Adrenal gland (tissue), 12 donors: ENCODE data around the gene HMGCS2. TPM values are rescaled to one million over a fixed set of nuclear protein-coding genes. Genes with fewer than 3 reads are reported as not detected.

Source experiments
- DNase-seq, 7 donors: peaks; one replicate each; pipeline ENCODE4 v3.0.0-alpha.2; 2019 to 2020
- H3K27ac ChIP-seq, 5 donors: fragments of 200-600 bp; sonication (generic) in 4 of 5; 1 replicate in 3 of 5; 2 replicates in 2 of 5; pipeline versions ENCODE4 v1.5.1 to v1.8.0; 2016 to 2020; ENCODE audit warnings: mild to moderate bottlenecking in 1 of 5
- H3K27me3 ChIP-seq: fragments of 200-600 bp; 2 replicates; pipeline ENCODE4 v1.8.0; 2021
- H3K36me3 ChIP-seq, 2 donors: fragments of 200-600 bp; replicated peaks in 1 of 2; 1 replicate in 1 of 2; 2 replicates in 1 of 2; pipeline versions ENCODE4 v1.5.1 to v1.8.0; 2018 to 2022
- H3K4me1 ChIP-seq, 2 donors: fragments of 200-600 bp; replicated peaks in 1 of 2; 1 replicate in 1 of 2; 2 replicates in 1 of 2; pipeline versions ENCODE4 v1.5.1 to v1.8.0; 2018 to 2021
- H3K4me3 ChIP-seq, 4 donors: fragments of 200-600 bp; sonication (generic) in 3 of 4; one replicate each; pipeline ENCODE4 v1.5.1; 2016 to 2018
- H3K9me3 ChIP-seq, 3 donors: fragments of 200-600 bp; sonication (generic) in 1 of 3; replicated peaks in 1 of 3; 1 replicate in 2 of 3; 2 replicates in 1 of 3; pipeline versions ENCODE4 v1.5.1 to v1.8.0; 2016 to 2021
- POLR2A ChIP-seq, 2 donors: fragments of 450-650 bp; IDR thresholded peaks; one replicate each; pipeline ENCODE4 v1.6.1; 2017; ENCODE audit warnings: antibody characterized with exemption in 2 of 2, mild to moderate bottlenecking in 2 of 2, moderate library complexity in 1 of 2
- WGBS, 4 donors: extraction: QIAGEN DNeasy Blood & Tissue Kit in 2 of 4; methylation state at CpG; one replicate each; pipeline versions ENCODE4 v1.1.5 to v1.1.7; 2013 to 2017; 5-methylcytosine and 5-hydroxymethylcytosine counted together
- intact Hi-C, 2 donors: fragments of 100-400 bp; cut with DNase I; formaldehyde crosslinking; loops; one replicate each; pipeline versions ENCODE4 v1.14.1 to v1.15.0; 2022 to 2023
- polyA plus RNA-seq, 3 donors: library from polyadenylated mRNA; stranded (reverse); fragments of 200-250 nt in 2 of 3; fragments of 350-450 nt in 1 of 3; fragmentation: Illumina TruSeq in 1 of 3; extraction: RNeasy Lipid Tissue Mini Kit (QIAGEN cat#74804) in 1 of 3; gene quantifications; one replicate each; pipeline ENCODE4 v1.2.3, GENCODE V29; 2013 to 2014
- total RNA-seq, 9 donors: library from RNA; depleted of rRNA in 4 of 9; stranded (reverse); fragments of >200 nt in 4 of 9; fragments of 120-200 nt in 1 of 9; fragmentation: NEBNext Ultra II Directional in 1 of 9; extraction: Animal tissue kit (Norgen Biotek cat#: 25700) in 1 of 9; gene quantifications; one replicate each; pipeline versions ENCODE4 v1.1.0 to v1.2.4, GENCODE V29; 2013 to 2023
- TF ChIP-seq, protein P1 (sequence below), 6 experiments: fragments of 450-650 bp in 4 of 6; fragments of 200-600 bp in 2 of 6; sonication (generic) in 1 of 6; IDR thresholded peaks; 1 replicate in 5 of 6; 2 replicates in 1 of 6; pipeline versions ENCODE4 v1.5.1 to v1.8.0; 2016 to 2021; ENCODE audit warnings: antibody characterized with exemption in 6 of 6, mild to moderate bottlenecking in 2 of 6, moderate library complexity in 1 of 6
- donor health status: healthy with polysubstance abuse.
- donor health status: Bipolar disorder and iron deficiency.
- donor health status: DM: yes; HTN: yes; CAD: no.
- donor health status: DM: no; HTN: no; CAD: no.
- donor health status: DM: no; HTN: no; CAD: no.
- donor health status: DM: yes; HTN: yes; CAD: no.

The HMGCS2 gene
- total and polyA plus RNA-seq, 12 donors, result 0.30 to 0.68 (median 0.34) TPM; not detected in 5

DNA sequence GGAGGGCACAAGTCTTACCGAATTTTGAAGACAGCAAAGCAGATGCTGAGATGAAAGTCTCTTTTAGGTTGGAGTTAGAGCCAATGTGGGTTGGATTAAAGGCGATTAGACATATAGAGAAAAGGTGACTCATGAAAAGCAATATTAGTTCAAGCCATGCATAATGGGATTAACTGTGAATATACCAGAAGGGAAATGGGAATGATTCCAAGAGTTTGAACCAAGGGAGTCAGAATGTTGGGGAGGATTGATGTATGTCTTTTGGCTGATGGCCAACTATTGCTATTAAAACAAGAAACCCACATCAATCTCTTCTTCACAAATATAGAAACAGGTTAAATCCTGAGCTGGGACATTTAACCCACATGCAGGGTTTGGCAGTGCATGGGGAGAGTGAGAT lies 1.2 kb downstream of the HMGCS2 start:
- Histone ChIP-seq H3K27me3 (peaks cover 2% of the 10 kb centered on the region), H3K9me3 (no peaks in the 10 kb centered on the region), H3K4me3 (no peak overlapping the region), H3K36me3 (no peaks in the 10 kb centered on the region), H3K4me1 (no peaks in the 10 kb centered on the region), H3K27ac (no peak overlapping the region)
- intact Hi-C loops, result no loop called here
- TF ChIP-seq POLR2A (IDR thresholded peaks at IDR 0.05), result no peak
- TF ChIP-seq, protein P1, sequence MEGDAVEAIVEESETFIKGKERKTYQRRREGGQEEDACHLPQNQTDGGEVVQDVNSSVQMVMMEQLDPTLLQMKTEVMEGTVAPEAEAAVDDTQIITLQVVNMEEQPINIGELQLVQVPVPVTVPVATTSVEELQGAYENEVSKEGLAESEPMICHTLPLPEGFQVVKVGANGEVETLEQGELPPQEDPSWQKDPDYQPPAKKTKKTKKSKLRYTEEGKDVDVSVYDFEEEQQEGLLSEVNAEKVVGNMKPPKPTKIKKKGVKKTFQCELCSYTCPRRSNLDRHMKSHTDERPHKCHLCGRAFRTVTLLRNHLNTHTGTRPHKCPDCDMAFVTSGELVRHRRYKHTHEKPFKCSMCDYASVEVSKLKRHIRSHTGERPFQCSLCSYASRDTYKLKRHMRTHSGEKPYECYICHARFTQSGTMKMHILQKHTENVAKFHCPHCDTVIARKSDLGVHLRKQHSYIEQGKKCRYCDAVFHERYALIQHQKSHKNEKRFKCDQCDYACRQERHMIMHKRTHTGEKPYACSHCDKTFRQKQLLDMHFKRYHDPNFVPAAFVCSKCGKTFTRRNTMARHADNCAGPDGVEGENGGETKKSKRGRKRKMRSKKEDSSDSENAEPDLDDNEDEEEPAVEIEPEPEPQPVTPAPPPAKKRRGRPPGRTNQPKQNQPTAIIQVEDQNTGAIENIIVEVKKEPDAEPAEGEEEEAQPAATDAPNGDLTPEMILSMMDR (IDR thresholded peaks at IDR 0.05), result no peak
- WGBS, 4 donors, result 65 to 78% (median 74%) methylated on average over 2 of the region's 2 CpGs
- no peak for DNase-seq

DNA sequence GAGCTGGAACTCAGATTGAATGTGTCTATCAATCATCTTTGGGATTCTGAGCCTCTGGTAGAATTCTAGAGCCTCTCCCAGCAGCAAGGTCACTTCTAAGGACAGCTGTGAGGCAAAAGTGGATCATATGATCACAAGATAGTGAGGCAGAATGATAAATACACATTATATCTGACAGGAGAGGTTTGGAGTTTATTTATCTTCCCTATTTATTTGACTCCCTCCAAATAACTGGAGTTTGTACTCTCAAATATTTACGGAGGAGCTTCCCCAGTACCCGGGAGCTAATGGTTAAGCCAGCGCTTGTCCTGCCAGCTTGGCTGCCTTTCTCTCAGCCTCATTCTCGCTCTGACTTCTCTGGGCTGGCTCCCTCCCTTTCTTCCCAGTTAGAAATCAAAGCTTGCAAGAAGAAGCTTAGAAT lies 2.3 kb downstream of the HMGCS2 start:
- intact Hi-C loops, result no loop called here
- Histone ChIP-seq H3K4me1 (no peaks in the 10 kb centered on the region), H3K27ac (no peak overlapping the region), H3K9me3 (no peaks in the 10 kb centered on the region), H3K36me3 (no peaks in the 10 kb centered on the region), H3K27me3 (no peaks in the 10 kb centered on the region), H3K4me3 (no peak overlapping the region)
- peak in 2 of 7 donors; percentile 16 to 32 for DNase-seq
- 27 to 35% (median 31%) methylated on average over 4 of the region's 4 CpGs for WGBS, 4 donors
- TF ChIP-seq POLR2A (IDR thresholded peaks at IDR 0.05), result no peak
- TF ChIP-seq, protein P1 (IDR thresholded peaks at IDR 0.05), result no peak

DNA sequence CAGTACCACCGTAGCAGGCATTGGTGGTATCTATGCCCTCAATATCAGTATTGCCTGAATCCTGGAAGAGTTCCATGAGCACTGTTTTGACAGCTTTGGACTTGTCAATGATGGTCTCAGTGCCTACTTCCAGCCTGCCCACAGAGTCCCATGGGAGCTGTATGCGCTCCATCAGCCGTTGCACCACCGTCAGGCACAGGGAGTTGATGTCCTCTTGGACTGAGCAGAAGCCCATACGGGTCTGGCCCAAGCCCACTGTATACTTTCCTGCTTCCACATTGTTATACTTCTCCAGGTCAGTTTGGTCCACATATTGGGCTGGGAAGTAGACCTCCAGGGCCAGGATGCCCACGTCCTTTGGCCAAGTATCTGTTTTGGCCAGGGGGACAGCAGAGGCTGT lies 4.5 kb downstream of the HMGCS2 start:
- Histone ChIP-seq H3K36me3 (no peaks in the 10 kb centered on the region), H3K4me1 (no peaks in the 10 kb centered on the region), H3K27me3 (no peaks in the 10 kb centered on the region), H3K4me3 (no peak overlapping the region), H3K9me3 (no peaks in the 10 kb centered on the region), H3K27ac (no peak overlapping the region)
- intact Hi-C loops, result no loop called here
- TF ChIP-seq, protein P1 (IDR thresholded peaks at IDR 0.05), result no peak
- no peak for TF ChIP-seq POLR2A (IDR thresholded peaks at IDR 0.05)
- DNase-seq, result no peak
- 76 to 91% (median 85%) methylated on average over 3 to 6 of the region's 6 CpGs for WGBS, 4 donors

DNA sequence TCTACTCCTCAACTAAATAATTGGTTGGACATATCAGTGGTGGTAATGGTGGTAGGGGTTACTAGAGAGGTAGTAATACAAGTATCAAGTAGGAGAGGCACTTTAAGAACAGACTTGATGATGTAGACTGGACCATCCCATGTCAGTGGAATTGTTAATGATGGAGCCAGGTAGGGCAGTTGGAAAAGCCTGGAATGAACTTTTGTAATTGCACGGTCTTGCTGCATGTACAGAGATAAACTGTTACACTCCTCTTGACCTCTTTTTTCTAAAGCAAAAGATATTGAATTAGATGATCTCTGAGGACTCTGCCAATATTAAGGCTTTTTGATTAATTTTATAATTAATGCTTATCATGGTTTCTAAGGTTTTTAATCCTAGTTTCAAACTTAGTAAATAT lies 5.8 kb downstream of the HMGCS2 start:
- WGBS, 4 donors, result 79 to 96% (median 93%) methylated on average over 1 of the region's 1 CpG
- H3K4me1 ChIP-seq, result no peaks in the 10 kb centered on the region
- no peak for TF ChIP-seq POLR2A (IDR thresholded peaks at IDR 0.05)
- TF ChIP-seq, protein P1 (IDR thresholded peaks at IDR 0.05), result no peak
- H3K9me3 ChIP-seq, result no peaks in the 10 kb centered on the region
- intact Hi-C loops, result no loop called here
- H3K27me3 ChIP-seq, result no peaks in the 10 kb centered on the region
- DNase-seq, result no peak
- H3K27ac ChIP-seq, result no peak overlapping the region
- H3K4me3 ChIP-seq, result no peak overlapping the region
- no peaks in the 10 kb centered on the region for H3K36me3 ChIP-seq
